Lung (tissue), 12 donors: ENCODE results near the gene SMARCA4. TPM values are rescaled to one million over a fixed set of nuclear protein-coding genes. Genes with fewer than 3 reads are reported as not detected.
"Not testable (repeated sequence)": the region's sequence is repeated elsewhere in the genome, so short reads cannot be mapped to it uniquely, and the experiment has no call there.

Source experiments
- ATAC-seq: fragments of 200-7000 bp; cut with Tn5 transposase; one replicate; pipeline ENCODE4 v1.9.1; 2020; ENCODE audit warnings: moderate number of reproducible peaks; ENCODE audit not compliant: insufficient read depth, low FRiP score
- DNase-seq, 3 donors: peaks; one replicate each; pipeline ENCODE4 v3.0.0-alpha.2; 2013 to 2017
- H3K27ac ChIP-seq, 2 donors: one replicate each; pipeline ENCODE4 v1.5.1; 2013; ENCODE audit warnings: mild to moderate bottlenecking in 2 of 2, moderate library complexity in 2 of 2, control low read depth in 1 of 2, inconsistent platforms in 1 of 2, low read depth in 1 of 2, low read length in 1 of 2
- H3K27me3 ChIP-seq, 3 donors: one replicate each; pipeline ENCODE4 v1.5.1; 2013; ENCODE audit warnings: low read length in 2 of 3; ENCODE audit not compliant: control insufficient read depth in 3 of 3, insufficient read depth in 3 of 3
- H3K36me3 ChIP-seq, 4 donors: one replicate each; pipeline ENCODE4 v1.5.1; 2013; ENCODE audit warnings: low read length in 4 of 4, mild to moderate bottlenecking in 1 of 4, moderate library complexity in 1 of 4; ENCODE audit not compliant: control insufficient read depth in 4 of 4, insufficient read depth in 4 of 4
- H3K4me1 ChIP-seq, 5 donors: one replicate each; pipeline ENCODE4 v1.5.1; 2013; ENCODE audit warnings: low read length in 5 of 5, mild to moderate bottlenecking in 2 of 5, moderate library complexity in 1 of 5; ENCODE audit not compliant: control insufficient read depth in 5 of 5, insufficient read depth in 5 of 5
- H3K4me3 ChIP-seq: one replicate; pipeline ENCODE4 v1.5.1; 2013; ENCODE audit warnings: mild to moderate bottlenecking, control low read depth, moderate library complexity
- H3K9ac ChIP-seq, 2 donors: one replicate each; pipeline ENCODE4 v1.5.1; 2013; ENCODE audit warnings: low read length in 2 of 2, control low read depth in 1 of 2; ENCODE audit not compliant: insufficient read depth in 1 of 2
- H3K9me3 ChIP-seq, 4 donors: one replicate each; pipeline ENCODE4 v1.5.1; 2013; ENCODE audit warnings: low read length in 3 of 4, mild to moderate bottlenecking in 1 of 4, moderate library complexity in 1 of 4; ENCODE audit not compliant: control insufficient read depth in 4 of 4, insufficient read depth in 3 of 4
- WGBS, 2 donors: extraction: QIAGEN DNeasy Blood & Tissue Kit; methylation state at CpG; one replicate each; pipeline ENCODE4 v1.1.7; 2013; 5-methylcytosine and 5-hydroxymethylcytosine counted together
- polyA plus RNA-seq, 2 donors: library from polyadenylated mRNA; stranded (reverse); fragments of 200-250 nt; gene quantifications; one replicate each; pipeline ENCODE4 v1.2.1, GENCODE V29; 2013
- total RNA-seq, 2 donors: library from RNA; depleted of rRNA in 1 of 2; stranded (reverse); fragments of >200 nt in 1 of 2; gene quantifications; one replicate each; pipeline ENCODE4 v1.2.1, GENCODE V29; 2014 to 2021
- TF ChIP-seq, protein P1 (sequence below): IDR thresholded peaks from 2 replicates; pipeline ENCODE4 v1.5.1; 2012; ENCODE audit warnings: mild to moderate bottlenecking; ENCODE audit errors: control extremely low read depth, extremely low read depth
- donor health status: control.
- donor health status: control.
- donor health status: Bipolar disorder and iron deficiency.
- donor health status: healthy.
- donor health status: DM: yes; HTN: yes; CAD: no.

Gene SMARCA4
- total and polyA plus RNA-seq, 4 donors, result 52.3 to 116 (median 91.1) TPM

DNA sequence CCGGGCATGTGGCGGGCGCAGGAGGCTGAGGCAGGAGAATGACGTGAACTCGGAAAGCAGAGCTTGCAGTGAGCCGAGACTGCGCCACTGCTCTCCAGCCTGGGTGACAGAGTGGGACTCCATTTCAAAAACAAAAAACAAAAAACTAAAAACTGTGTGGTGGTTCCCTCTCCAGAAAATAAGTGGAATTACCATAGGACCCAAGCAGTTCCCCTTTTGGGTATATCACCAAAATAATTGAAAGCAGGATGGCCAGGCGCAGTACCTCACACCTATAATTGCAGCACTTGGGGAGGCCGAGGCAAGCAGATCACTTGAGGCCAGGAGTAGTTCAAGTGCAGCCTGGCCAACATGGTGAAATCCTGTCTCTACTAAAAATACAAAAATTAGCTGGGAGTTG, 112.7 kb downstream of the SMARCA4 start:
- no peak for ATAC-seq
- H3K9me3 ChIP-seq, result peaks cover 0 to 2% (median 0%) of the 10 kb centered on the region in 4 donors
- WGBS, 2 donors, result 90 to 96% methylated on average over 9 of the region's 9 CpGs
- TF ChIP-seq, protein P1, sequence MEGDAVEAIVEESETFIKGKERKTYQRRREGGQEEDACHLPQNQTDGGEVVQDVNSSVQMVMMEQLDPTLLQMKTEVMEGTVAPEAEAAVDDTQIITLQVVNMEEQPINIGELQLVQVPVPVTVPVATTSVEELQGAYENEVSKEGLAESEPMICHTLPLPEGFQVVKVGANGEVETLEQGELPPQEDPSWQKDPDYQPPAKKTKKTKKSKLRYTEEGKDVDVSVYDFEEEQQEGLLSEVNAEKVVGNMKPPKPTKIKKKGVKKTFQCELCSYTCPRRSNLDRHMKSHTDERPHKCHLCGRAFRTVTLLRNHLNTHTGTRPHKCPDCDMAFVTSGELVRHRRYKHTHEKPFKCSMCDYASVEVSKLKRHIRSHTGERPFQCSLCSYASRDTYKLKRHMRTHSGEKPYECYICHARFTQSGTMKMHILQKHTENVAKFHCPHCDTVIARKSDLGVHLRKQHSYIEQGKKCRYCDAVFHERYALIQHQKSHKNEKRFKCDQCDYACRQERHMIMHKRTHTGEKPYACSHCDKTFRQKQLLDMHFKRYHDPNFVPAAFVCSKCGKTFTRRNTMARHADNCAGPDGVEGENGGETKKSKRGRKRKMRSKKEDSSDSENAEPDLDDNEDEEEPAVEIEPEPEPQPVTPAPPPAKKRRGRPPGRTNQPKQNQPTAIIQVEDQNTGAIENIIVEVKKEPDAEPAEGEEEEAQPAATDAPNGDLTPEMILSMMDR, result no peak
- no peaks in the 10 kb centered on the region for H3K27me3 ChIP-seq
- no peak for DNase-seq
- no peak overlapping the region for H3K9ac ChIP-seq
- no peak overlapping the region for H3K4me3 ChIP-seq
- H3K4me1 ChIP-seq, result peaks cover 0 to 3% (median 0%) of the 10 kb centered on the region in 5 donors
- no peak overlapping the region for H3K27ac ChIP-seq
- no peaks in the 10 kb centered on the region for H3K36me3 ChIP-seq

DNA sequence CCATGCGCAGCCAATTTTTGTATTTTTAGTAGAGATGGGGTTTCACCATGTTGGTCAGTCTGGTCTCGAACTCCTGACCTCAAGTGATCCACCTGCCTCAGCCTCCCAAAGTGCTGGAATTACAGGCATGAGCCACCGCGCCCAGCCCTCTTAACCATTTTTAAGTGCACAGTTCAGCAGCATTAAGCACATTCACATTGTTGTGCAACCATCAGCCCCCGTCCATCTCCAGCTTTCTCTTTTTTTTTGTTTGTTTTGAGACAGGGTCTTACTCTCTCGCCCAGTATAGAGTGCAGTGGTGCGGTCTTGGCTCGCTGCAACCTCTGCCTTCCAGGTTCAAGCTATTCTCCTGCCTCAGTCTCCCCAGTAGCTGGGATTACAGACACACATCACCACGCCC, 116.0 kb downstream of the SMARCA4 start:
- H3K36me3 ChIP-seq, H3K9me3 ChIP-seq, H3K4me1 ChIP-seq, H3K27me3 ChIP-seq, ATAC-seq, H3K4me3 ChIP-seq, H3K27ac ChIP-seq, DNase-seq, H3K9ac ChIP-seq: not testable (repeated sequence)
- 81 to 84% methylated on average over 9 of the region's 9 CpGs for WGBS, 2 donors

DNA sequence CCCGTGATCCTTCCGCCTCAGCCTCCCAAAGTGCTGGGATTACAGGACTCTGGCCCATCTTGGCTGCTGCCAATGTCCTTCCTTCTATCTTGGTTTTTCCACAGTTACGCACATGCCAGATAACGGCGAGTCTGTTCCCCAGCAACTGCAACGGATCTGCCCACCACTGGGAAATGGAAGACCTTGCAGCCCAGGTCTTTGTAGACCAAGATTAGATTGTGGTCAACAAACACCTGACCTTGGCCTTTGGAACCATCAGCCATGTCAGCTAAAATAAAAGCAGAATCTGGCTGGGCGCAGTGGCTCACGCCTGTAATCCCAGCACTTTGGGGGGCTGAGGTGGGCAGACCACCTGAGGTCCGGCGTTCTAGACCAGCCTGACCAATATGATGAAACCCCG, 118.1 kb downstream of the SMARCA4 start:
- Histone ChIP-seq H3K27ac (no peak overlapping the region), H3K9me3 (no peaks in the 10 kb centered on the region), H3K36me3 (no peaks in the 10 kb centered on the region), H3K9ac (no peak overlapping the region), H3K4me3 (no peak overlapping the region), H3K27me3 (no peaks in the 10 kb centered on the region), H3K4me1 (peaks cover 0 to 4% (median 0%) of the 10 kb centered on the region in 5 donors)
- 97 to 98% methylated on average over 11 of the region's 11 CpGs for WGBS, 2 donors
- TF ChIP-seq, protein P1, result no peak
- ATAC-seq (no peak), DNase-seq (no peak)

DNA sequence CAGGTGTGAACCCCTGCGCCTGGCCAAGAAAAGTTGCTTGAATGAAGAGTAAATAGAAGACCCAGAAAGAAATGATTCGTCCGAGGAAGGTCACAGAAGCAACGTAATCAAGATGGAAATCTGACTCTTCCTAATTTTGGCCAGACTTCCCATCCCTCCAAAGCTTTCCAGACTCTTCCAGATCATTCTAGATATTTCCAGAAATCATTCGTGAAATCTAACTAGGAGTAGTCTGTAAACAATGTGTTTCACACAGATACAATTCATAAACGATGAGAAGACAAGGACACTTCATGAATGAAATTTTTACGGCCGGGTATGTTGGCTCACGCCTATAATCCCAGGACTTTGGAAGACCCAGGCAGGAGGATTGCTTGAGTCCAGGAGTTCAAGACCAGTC, 119.2 kb downstream of the SMARCA4 start:
- Histone ChIP-seq H3K9me3 (no peaks in the 10 kb centered on the region), H3K36me3 (no peaks in the 10 kb centered on the region), H3K4me1 (peaks cover 0 to 3% (median 0%) of the 10 kb centered on the region in 5 donors), H3K4me3 (no peak overlapping the region), H3K9ac (no peak overlapping the region), H3K27me3 (no peaks in the 10 kb centered on the region), H3K27ac (no peak overlapping the region)
- ATAC-seq (no peak), DNase-seq (no peak)
- 85 to 94% methylated on average over 9 of the region's 9 CpGs for WGBS, 2 donors
- TF ChIP-seq, protein P1, result no peak
